Chondrocyte (in vitro differentiated cells): Measurements from ENCODE around the gene IGSF21. TPM values are rescaled to one million over a fixed set of nuclear protein-coding genes. Genes with fewer than 3 reads are reported as not detected.

ENCODE experiments used
- DNase-seq: peaks from one replicate; pipeline ENCODE4 v3.0.0; 2021; ENCODE audit warnings: mixed read lengths, low spot score
- H3K27ac Mint-ChIP-seq: one replicate; pipeline ENCODE4 v1.8.0; 2021; ENCODE audit warnings: mild to moderate bottlenecking, moderate library complexity, mixed read lengths; ENCODE audit not compliant: unreplicated experiment
- H3K27me3 Mint-ChIP-seq: 2 replicates; pipeline ENCODE4 v1.8.0; 2021; ENCODE audit warnings: low read depth, mixed read lengths
- H3K36me3 Mint-ChIP-seq: 2 replicates; pipeline ENCODE4 v1.8.0; 2021; ENCODE audit warnings: low read depth, mixed read lengths
- H3K4me1 Mint-ChIP-seq: 2 replicates; pipeline ENCODE4 v1.8.0; 2021; ENCODE audit warnings: low read depth, mild to moderate bottlenecking, mixed read lengths
- H3K4me3 Mint-ChIP-seq: one replicate; pipeline ENCODE4 v1.8.0; 2021; ENCODE audit warnings: mild to moderate bottlenecking, moderate library complexity, mixed read lengths; ENCODE audit not compliant: unreplicated experiment
- H3K9me3 Mint-ChIP-seq: 2 replicates; pipeline ENCODE4 v1.8.0; 2021; ENCODE audit warnings: low read depth, mixed read lengths
- CTCF ChIP-seq: fragments of 200-600 bp; sonication (generic); IDR thresholded peaks from 2 replicates; pipeline ENCODE4 v1.5.0; 2021; ENCODE audit warnings: antibody characterized with exemption, mild to moderate bottlenecking, moderate library complexity
- total RNA-seq: library from RNA; stranded (reverse); gene quantifications from 3 replicates; pipeline ENCODE4 v1.2.1, GENCODE V29; 2021

Gene IGSF21
- total RNA-seq, 1 donor from 2014 or later = not detected

GRCh38 chr1:18103788-18104421 lies 3.7 kb upstream of the IGSF21 start:
- no peaks in the 10 kb centered on the region for H3K9me3 Mint-ChIP-seq
- peaks cover 1% of the 10 kb centered on the region for H3K36me3 Mint-ChIP-seq
- peaks cover 65% of the 10 kb centered on the region for H3K27me3 Mint-ChIP-seq
- no peak overlapping the region for H3K4me3 Mint-ChIP-seq
- H3K27ac Mint-ChIP-seq = no peak overlapping the region
- DNase-seq = no peak
- H3K4me1 Mint-ChIP-seq = peaks cover 9% of the 10 kb centered on the region
- TF ChIP-seq CTCF = no peak

GRCh38 chr1:18104546-18105100 lies 3.0 kb upstream of the IGSF21 start:
- no peak for TF ChIP-seq CTCF
- no peak overlapping the region for H3K4me3 Mint-ChIP-seq
- H3K36me3 Mint-ChIP-seq = peaks cover 1% of the 10 kb centered on the region
- peaks cover 65% of the 10 kb centered on the region for H3K27me3 Mint-ChIP-seq
- no peak overlapping the region for H3K27ac Mint-ChIP-seq
- no peaks in the 10 kb centered on the region for H3K9me3 Mint-ChIP-seq
- peaks cover 10% of the 10 kb centered on the region for H3K4me1 Mint-ChIP-seq
- DNase-seq = no peak

GRCh38 chr1:18105196-18105595 lies 2.4 kb upstream of the IGSF21 start:
- Mint-ChIP-seq H3K27ac (no peak overlapping the region), H3K36me3 (peaks cover 1% of the 10 kb centered on the region), H3K4me1 (peaks cover 14% of the 10 kb centered on the region), H3K9me3 (no peaks in the 10 kb centered on the region), H3K4me3 (no peak overlapping the region), H3K27me3 (peaks cover 67% of the 10 kb centered on the region)
- TF ChIP-seq CTCF = no peak
- DNase-seq = no peak

GRCh38 chr1:18108299-18109057 lies 880 bp downstream of the IGSF21 start:
- no peak for TF ChIP-seq CTCF
- DNase-seq = no peak
- Mint-ChIP-seq H3K4me1 (peaks cover 14% of the 10 kb centered on the region), H3K27ac (no peak overlapping the region), H3K27me3 (peaks cover 73% of the 10 kb centered on the region), H3K4me3 (no peak overlapping the region), H3K36me3 (peaks cover 1% of the 10 kb centered on the region), H3K9me3 (no peaks in the 10 kb centered on the region)

GRCh38 chr1:18109058-18109755 lies 1.6 kb downstream of the IGSF21 start:
- Mint-ChIP-seq H3K27ac (no peak overlapping the region), H3K4me3 (no peak overlapping the region), H3K9me3 (no peaks in the 10 kb centered on the region), H3K27me3 (peaks cover 70% of the 10 kb centered on the region), H3K36me3 (peaks cover 1% of the 10 kb centered on the region), H3K4me1 (peaks cover 14% of the 10 kb centered on the region)
- TF ChIP-seq CTCF = no peak
- no peak for DNase-seq
